HG03060 (cell line): ENCODE results near the gene KDR.

Source experiments
- ATAC-seq: cut with Tn5 transposase; IDR thresholded peaks from one replicate; pipeline ENCODE4 v1.9.1; 2021; ENCODE audit warnings: low read depth, moderate number of reproducible peaks; ENCODE audit not compliant: unreplicated experiment

KDR gene

DNA sequence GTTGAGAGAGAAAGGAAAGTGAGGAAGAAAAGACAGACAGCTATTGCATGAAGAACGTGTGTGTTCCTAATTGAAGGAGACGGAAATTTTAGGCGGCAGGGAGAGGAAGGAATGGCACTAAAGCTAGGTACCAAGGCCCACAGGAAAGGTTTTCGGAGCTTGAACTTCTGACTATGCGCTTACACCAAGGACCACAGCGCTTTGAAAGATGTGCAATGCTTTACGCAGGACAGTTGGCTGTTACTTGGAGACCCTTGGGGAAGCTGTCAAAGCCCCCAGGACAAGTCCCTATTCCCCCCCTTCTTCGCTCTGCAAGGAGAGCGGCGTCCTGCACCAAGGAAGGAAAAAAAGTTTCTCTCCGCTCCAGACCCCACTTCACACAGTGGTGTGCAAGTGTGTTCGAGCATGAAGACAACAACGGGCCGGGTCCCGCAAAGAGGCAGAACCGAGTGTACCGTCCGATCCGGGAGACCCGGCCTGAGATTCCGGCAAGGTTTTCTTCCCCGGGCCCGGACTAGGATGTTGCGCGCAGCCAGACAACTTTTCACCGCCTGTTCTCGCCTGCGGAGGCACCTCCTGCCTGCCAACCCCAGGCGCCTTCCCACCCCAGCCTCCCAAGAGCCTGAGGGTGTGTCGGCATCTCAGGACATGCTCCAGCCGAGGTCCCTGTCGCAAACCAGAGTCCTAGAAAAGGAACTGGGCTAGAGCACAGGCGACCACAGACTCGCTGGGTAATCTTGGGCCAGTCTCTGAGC lies 896 bp downstream of the KDR start:
- ATAC-seq, result no peak

DNA sequence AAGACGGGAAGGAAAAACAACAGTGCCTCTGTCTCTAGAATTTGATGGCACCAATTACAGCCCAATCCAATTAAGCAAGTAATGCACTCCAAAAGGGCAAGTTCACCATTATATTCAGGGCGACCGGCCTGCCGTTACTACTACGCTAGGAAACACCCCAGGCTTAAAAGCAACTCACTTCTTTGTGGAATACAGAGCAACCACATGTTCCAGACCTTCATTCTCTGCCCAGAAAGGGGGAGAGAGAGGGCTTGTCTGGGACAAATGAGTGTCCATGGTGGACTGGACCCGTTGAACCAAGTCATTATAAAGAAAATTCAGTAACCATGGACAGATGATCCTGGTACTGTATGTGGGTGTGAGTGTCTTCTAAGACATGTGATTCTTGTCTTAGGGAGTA lies 1.6 kb downstream of the KDR start:
- no peak for ATAC-seq

DNA sequence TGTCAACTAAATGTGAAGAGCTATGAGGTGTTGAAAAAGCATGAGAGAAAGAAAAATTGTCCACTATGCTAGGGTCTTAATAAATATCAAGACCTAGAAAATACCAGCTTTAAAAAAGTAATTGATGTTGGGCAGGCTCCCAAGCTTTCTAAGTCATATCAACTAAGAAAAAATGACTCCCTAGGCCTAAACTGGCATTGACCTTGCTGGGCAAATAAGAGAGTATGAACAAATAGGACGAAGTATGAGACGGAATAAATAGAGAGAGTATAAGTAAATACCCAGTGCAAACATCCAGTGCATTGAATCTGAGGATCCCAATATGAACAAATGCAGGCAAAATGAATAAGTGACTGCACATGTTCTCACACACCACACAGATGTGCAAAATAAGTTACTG lies 3.2 kb downstream of the KDR start:
- ATAC-seq, result no peak

DNA sequence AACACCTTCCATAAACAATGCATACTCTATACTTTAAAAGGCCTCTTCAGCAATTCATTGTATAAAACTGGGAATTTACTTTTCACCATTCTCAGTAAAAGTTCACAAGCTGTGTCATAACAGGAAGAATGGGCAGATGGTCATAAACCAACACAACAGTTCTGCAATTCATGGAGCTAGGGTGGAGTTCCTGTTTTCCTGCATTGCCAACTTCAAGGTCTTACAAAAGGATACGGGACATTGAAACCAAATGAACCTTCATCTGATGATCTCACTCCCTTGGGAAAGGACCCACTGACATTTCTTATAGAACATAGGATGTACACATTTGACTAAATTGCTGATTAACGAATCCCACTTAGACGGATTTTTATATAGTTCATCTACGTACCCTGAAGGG lies 4.1 kb downstream of the KDR start:
- ATAC-seq, result no peak

DNA sequence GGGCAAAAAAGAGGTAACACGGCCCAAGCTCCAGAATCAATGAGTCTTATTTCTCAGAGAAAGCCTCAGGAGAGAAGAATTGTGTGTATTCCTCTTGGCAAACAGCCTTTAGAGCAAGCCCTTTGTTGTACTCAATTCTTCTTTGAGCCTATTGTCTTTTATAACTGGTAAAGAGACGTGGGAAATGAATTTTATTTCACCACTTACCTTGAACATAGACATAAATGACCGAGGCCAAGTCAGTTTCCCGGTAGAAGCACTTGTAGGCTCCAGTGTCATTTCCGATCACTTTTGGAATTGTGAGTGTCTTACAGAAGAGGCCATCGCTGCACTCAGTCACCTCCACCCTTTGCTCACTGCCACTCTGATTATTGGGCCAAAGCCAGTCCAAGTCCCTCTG lies 7.0 kb downstream of the KDR start:
- ATAC-seq, result no peak

GRCh38 chr4:55117511-55117910 lies 7.9 kb downstream of the KDR start:
- ATAC-seq, result no peak

- no peak for ATAC-seq
Observed at GRCh38 chr4:55116450-55116849, 8.9 kb downstream of the KDR start.

GRCh38 chr4:55111601-55112000 lies 13.8 kb downstream of the KDR start:
- ATAC-seq, result no peak

GRCh38 chr4:55110131-55110530 lies 15.3 kb downstream of the KDR start:
- no peak for ATAC-seq

DNA sequence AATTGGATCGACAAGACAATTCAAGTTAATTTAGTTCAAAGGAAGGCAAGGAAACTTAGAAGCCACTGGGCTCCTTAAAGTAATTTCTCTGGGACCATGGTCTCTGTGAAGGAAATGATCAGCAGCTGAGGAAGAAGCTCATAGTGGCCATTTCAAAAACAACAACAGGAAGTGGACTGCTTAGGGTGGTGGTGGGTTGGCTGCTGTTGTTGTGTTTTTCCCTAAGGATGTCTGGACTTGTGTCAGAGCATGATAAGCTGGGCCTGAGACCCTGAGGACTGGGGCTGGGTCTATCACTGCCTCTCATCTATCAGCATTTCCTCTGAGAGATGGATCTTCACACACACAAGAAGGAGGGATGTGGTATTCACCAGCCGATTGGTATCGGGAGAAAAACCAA lies 18.3 kb downstream of the KDR start:
- no peak for ATAC-seq

DNA sequence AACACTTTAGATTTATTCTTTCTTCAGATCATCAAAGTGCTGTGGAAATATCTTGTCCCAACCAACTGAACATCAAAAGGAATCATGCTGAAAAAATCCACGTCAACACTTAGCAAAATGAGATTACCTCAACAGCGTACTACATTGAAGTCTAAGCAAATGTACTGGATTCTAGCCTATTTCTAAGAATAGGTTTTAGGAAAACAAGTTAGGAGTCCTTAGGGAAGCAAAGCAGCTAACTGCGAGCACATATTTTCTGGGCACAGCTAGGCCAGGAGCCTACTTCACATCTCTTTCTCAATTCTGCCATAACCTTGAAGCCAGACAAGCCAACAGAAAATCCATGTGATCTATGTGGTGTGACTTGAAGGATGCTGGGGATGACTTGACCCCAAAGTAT lies 22.2 kb downstream of the KDR start:
- no peak for ATAC-seq

DNA sequence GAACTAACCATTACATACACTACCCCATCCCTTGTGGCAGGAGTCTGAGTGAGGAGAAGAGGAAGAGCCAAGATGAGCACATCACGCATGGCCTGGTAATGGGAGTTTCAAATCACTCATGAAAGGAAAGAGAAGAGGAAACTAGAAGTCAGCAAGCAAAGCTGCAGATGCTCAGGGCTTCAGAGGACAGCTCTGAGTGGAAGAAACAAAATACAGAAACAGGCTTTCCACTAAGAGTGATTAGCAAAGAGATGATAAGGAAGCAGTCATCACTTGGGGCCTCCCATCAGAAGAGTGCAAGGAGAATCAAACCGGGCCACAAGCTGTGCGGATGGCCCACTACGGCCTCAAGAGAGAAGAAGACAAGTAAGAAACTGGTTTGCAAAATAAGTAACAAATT lies 25.6 kb downstream of the KDR start:
- no peak for ATAC-seq

DNA sequence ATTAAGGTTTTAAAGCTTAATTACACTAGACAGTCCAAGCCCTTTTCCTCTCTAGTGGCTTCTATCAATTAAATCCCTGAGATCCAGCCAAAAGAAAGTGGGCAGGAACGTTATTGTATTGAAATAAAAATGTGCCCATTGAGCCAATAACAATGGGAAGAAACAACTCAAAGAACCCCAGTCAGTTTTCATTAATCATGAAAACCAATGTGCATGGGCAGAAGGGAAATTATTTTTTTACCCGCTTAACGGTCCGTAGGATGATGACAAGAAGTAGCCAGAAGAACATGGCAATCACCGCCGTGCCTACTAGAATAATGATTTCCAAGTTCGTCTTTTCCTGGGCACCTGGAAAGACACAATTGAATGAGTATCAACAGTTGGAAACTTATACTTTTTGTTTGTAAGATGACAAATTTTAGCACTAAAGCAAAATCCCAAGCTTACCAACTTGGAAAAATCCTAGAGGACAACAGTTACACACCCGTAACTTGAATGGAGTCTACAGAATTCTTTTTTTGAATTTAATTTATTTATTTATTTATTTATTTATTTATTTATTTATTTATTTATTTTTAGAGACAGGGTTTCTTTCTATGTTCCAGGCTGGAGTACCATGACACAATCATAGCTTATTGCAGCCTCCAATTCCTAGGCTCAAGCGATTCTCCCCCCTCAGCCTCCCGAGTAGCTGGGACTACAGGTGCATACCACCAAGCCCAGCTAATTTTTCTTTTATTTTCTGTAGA lies 26.8 kb downstream of the KDR start:
- no peak for ATAC-seq

DNA sequence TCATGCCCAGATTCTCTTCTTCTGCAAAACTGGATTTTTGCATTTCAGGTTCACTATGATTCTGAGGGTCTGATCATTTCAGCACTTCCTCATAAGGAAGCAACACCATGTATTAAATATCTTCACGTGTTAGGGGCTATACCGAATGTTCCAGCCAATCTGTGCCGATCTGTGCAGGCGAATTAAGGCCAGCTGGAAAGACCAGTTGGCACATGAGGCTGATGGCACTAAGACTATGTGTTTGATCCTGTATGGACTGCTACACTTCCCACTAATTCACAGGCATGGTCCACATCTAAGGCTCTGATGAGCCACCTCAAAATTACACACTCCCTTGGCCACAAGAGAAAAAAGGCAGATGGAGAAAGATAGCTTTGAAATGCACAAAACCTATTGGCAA lies 28.8 kb downstream of the KDR start:
- ATAC-seq, result no peak

DNA sequence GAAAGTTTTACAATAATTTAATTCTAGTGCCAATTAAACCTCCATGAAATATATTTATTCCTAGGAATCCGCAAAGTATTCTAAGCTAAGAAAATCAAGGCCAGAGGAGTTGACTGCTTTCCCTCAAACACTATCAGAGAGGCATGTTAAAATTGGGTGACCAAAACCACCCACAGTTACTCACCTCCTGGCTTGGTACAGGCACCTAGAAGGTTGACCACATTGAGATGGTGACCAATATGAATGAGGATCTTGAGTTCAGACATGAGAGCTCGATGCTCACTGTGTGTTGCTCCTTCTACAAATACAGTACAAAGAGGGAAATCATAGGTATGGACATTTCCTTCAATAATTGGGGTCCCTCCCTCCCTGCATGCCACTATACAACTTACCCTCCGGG lies 29.4 kb downstream of the KDR start:
- ATAC-seq, result no peak

GRCh38 chr4:55092504-55092903 lies 32.9 kb downstream of the KDR start:
- ATAC-seq, result no peak

DNA sequence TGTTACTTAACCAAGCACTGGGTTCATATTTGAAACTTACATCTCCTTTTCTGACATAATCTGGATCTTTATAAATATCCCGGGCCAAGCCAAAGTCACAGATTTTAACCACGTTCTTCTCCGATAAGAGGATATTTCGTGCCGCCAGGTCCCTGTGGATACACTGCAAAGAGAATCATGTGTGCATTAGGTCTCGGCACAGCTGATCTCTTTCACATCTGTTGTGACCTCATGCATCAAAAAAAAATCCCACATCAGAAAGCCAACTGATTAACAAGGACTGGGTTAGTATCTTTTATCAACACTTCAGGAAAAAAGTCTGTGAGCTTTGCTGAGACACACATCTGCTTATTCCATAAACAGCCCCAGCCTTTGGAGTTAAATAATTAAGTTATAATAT lies 35.5 kb downstream of the KDR start:
- ATAC-seq, result no peak

DNA sequence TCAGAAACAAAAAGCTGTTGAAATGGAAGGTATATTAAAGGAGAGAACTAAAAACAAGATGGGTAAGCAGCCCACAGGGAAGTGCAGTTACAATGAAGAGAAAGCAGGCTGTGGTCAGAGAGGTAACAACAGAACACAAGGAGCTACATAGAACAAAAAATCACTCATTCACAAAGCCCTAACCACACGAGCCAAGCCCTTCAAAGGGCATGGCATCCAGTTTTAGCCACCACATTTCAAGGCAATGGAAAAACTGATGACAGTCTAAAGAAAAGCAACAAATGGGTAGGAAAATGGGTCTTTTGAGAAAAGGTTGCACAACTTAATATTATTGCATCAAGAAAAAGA lies 37.5 kb downstream of the KDR start:
- ATAC-seq, result no peak

- ATAC-seq, result no peak
Observed at GRCh38 chr4:55087009-55087912, 38.1 kb downstream of the KDR start.

GRCh38 chr4:55086578-55086977 lies 38.8 kb downstream of the KDR start:
- no peak for ATAC-seq

- no peak for ATAC-seq
Observed at GRCh38 chr4:55083735-55084134, 41.7 kb downstream of the KDR start.
